Activated CD8-positive, alpha-beta memory T cell treated with anti-CD3 and anti-CD28 coated beads for 4 hours (primary cell): ENCODE results near the gene RAB25.
A peak's percentile ranks its signal among the peaks of the same experiment; 100 is the strongest.
"Not testable (repeated sequence)": the region's sequence is repeated elsewhere in the genome, so short reads cannot be mapped to it uniquely, and the experiment has no call there.

Experiments used
- DNase-seq, 2 donors: peaks; one replicate each; pipeline ENCODE4 v3.0.0-alpha.2; 2020; ENCODE audit warnings: low read depth in 2 of 2

RAB25 gene

GRCh38 chr1:156054500-156055280 is 6.3 kb upstream of the RAB25 start, which contains the start of gene LAMTOR2:
Gene LAMTOR2 (plus strand): TSS chr1:156054782. CDS start chr1:156054890, 108 bp downstream.
- DNase-seq: peak; percentile 91 to 97

DNA sequence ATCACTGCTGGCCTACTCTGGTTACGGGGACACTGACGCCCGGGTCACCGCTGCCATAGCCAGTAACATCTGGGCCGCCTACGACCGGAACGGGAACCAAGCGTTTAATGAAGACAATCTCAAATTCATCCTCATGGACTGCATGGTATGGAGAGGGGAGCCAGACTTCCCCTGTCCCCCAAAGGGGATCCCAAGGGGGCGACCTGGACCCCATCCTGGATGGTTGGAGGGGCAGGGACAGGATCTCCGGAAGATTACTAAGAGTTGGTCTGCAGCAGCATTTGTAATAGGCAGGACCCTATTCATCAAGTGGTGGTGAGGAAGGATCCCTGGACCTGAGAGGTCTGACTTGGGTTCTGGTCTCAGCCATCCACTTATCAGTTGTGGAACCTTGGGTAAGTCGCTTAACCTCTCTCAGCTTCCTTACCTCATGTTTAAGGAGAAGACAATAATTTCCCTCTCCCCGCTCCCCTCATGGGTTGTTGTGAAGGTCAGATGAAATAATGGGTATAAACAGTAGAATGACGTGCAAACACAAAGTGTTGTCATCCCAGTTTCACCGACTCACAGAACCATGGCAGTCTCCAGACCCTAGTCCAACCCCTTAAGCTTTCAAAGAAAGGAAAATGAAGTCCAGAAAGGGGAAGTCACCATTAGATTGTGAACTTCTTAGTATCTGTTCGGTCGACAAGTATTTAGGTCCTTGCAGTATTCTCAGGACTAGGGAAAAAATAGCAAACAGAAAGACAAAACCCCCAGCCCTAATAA is 5.5 kb upstream of the RAB25 start:
- no peak for DNase-seq

GRCh38 chr1:156056326-156056849 is 4.6 kb upstream of the RAB25 start:
- no peak for DNase-seq

GRCh38 chr1:156062189-156062588 is 1.2 kb downstream of the RAB25 start:
- DNase-seq: no peak

DNA sequence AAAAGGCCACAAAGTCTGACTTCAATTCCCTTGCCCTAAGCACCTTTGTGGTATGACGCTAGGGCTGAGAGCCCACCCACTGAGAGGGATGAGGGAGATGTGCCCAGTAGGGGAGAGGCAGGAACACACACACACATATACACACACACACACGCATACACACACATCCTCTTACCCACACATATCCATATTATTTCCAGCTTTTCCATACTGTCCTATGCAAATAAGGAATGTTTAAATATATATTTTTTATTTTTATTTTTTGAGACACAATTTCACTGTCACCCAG is 3.0 kb downstream of the RAB25 start:
- DNase-seq: no peak

GRCh38 chr1:156064615-156065014 is 3.7 kb downstream of the RAB25 start:
- no peak for DNase-seq

DNA sequence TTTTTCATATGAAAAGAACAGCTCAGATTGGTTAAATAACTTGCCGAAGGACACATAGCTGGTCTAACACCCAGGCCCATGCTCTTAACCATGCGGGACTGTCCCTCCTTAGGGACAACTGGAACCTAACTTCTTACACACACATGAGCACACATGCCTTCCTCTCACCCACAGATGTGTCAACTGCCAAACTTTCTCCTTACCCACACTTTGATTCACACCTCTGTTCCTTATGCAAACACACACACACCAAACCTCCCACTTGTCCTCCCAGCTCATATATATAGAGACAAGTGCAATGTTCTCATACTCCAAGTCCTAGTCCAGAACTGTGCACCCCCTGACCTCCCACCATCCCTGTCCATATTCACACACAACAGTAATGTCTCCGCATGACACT is 4.3 kb downstream of the RAB25 start:
- DNase-seq: no peak

- no peak for DNase-seq
Measured at GRCh38 chr1:156065871-156066270, 4.9 kb downstream of the RAB25 start.

GRCh38 chr1:156067262-156067661 is 6.3 kb downstream of the RAB25 start:
- DNase-seq: no peak

DNA sequence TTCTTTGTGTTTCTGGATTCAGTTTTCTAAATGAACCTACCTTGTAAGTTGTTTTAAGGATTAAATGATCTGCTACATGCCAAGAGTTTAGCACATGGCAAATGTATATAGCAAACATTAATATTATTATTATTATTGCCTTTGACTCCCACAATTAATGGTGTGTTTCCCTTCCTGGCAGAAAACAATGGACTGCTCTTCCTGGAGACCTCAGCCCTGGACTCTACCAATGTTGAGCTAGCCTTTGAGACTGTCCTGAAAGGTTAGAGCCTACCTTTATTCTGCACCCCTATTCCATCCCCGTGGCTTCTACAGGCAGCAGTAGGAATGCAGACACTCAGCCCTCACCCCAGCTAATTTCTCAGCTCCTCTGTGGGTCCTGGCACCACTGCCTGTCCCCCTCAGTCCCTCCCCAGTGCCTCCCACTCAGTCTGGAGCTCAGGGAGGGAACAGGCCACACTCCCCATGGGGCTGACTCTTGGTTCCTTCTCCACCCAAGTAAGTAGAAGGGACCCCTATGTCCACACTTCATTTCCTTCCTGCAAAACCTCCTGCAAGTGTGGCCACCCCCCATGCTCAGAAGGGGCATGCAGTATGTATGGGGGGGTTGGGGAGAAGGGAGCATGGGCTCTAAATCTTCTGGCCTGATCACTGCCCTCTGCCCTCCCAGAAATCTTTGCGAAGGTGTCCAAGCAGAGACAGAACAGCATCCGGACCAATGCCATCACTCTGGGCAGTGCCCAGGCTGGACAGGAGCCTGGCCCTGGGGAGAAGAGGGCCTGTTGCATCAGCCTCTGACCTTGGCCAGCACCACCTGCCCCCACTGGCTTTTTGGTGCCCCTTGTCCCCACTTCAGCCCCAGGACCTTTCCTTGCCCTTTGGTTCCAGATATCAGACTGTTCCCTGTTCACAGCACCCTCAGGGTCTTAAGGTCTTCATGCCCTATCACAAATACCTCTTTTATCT is 8.8 kb downstream of the RAB25 start:
- no peak for DNase-seq

- DNase-seq: no peak
Measured at GRCh38 chr1:156070548-156070947, 9.6 kb downstream of the RAB25 start.

GRCh38 chr1:156071332-156071816 is 10.4 kb downstream of the RAB25 start:
- not testable (repeated sequence) for DNase-seq

DNA sequence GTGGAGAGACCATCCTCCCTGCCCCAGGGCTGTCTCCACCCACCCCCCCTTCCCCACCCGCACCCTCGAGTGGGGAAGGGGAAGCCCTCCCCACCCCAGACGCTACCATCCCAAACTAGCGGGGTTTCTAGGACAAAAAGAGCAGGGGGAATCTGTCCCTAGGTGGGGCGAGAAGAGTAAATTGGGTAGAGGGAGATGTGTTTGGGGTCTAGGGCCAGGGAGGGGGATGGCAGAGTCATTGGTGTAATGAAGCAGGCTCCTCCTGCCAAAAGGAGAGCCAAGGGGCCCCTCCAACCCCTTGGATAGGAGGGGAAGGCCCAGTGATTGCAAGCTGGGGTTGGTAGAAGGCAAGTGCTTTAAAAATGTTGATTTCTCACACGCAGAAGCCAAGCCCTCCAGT is 11.3 kb downstream of the RAB25 start:
- DNase-seq: no peak

GRCh38 chr1:156073110-156073687 is 12.2 kb downstream of the RAB25 start:
- no peak for DNase-seq

GRCh38 chr1:156073740-156074139 is 12.8 kb downstream of the RAB25 start:
- no peak for DNase-seq

DNA sequence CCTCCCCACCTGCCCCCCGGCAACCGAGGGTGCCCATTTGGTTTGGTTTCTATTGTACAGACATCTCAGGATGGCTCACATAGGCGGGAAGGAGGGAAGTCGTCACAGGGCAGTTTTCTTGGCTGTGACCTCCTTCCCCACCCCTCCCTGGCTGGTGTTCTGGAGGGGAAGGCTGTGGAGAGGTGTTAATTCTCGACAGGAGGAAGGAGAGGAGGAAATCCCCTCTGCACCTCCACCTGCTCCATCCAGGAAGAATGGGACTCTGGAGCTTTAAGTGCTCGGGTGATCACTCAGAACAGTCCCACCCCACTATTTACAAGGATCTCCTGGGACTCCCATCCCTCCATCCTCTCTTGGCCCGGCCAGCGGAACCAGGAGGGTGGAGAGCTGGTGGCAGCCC is 13.7 kb downstream of the RAB25 start:
- DNase-seq: no peak

DNA sequence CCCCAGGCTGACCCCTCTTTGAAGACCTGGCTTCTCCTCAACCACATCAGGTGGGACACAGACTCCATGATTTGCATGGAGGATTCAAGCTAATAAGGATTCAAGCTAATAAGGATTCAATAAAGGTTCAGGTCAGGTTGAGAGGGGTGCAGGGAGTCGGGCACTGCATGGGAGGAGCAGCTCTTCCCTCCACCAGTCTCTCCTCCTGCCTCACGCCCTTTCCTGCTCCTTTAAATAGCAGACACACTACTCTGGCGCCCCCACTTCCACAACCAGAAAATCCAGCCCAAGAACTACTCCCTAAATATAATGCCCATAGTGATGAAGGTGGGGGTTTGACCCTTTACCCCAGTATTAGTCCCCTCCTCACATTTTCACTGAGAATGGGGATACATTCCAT is 14.2 kb downstream of the RAB25 start:
- no peak for DNase-seq

GRCh38 chr1:156075775-156076204 is 14.8 kb downstream of the RAB25 start:
- no peak for DNase-seq

GRCh38 chr1:156076609-156077429 is 15.9 kb downstream of the RAB25 start:
- no peak for DNase-seq

DNA sequence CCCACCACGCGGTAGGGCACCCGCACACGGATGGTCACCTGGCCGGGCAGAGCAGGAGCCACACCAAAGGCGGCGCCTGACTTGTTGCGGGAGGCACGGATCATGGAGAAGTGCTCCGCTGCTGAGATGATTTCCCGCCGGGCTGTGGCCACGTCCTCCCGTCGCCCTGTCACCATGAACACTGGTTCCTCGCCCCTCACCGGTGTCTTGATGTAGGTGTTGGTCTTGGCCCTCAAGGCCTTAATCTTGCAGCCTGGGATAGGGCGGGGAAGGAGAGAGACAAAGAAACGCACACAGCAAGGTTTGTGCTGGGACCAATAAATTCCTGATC is 16.4 kb downstream of the RAB25 start:
- no peak for DNase-seq

DNA sequence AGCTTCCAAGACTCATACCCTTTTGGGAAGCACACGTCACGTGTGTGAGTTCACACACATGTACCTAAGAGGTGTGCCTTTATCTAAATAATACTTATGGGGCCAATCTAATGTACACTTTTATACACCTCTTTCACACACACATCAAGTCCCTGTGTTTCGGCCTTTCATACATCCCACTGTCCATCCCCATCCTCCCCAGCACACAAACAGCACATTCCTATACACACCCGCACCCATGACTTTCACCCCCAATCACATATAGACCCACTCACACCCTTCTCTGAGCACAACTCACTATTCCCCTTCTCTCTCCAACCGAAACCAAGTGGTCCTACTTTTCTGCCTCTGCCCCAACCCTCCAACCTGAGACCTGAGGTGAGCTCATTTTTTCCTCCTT is 17.8 kb downstream of the RAB25 start:
- no peak for DNase-seq
